G401.6 (cell line): Measurements from ENCODE around the gene CC2D2A.
A peak's percentile ranks its signal among the peaks of the same experiment; 100 is the strongest.

ENCODE experiments used
- FAIRE-seq: peaks from 2 replicates; lab custom pipeline; 2012; peaks lifted over from hg19 to GRCh38; lab: Jason Lieb, UNC

The CC2D2A gene

DNA sequence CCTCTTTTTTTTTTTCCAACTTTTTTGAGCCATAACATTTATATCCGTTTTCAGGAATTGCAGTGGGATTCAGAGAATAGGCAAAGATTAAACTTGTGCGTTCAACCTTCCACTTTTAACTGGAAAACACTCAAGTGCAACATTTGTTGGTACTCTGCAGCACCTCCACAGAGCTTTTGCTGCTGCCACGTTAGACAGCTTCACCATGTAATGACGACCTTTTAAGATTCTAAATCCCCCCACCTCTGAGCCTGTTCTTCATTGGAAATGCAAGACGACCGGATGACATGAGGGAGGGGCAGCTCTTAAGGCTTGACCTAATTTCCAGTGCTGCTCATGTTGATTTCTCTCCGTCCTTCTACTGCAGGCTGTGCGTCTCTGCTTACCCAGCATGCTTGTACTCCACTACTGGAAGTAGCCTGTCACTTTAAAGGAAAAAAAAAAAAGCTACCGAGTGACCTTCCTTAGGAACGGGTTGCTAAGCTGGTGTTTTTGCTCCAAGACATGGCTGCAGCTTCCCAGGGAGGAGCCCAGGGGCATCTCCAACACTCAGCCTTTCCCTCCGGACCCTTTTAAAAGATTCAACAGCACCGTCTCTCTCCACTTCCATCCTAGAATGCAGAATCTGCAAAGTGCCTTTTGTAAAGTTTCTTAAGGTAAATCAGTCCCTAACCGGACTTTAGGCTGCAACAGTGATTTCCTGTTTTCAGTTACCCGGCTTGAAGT, at the start of gene CC2D2A:
Gene CC2D2A, plus strand, starts transcription at position 481 of the 726 bp plus-strand sequence. CDS start 6,051 bp downstream, outside the sequence.
- FAIRE-seq: no peak

DNA sequence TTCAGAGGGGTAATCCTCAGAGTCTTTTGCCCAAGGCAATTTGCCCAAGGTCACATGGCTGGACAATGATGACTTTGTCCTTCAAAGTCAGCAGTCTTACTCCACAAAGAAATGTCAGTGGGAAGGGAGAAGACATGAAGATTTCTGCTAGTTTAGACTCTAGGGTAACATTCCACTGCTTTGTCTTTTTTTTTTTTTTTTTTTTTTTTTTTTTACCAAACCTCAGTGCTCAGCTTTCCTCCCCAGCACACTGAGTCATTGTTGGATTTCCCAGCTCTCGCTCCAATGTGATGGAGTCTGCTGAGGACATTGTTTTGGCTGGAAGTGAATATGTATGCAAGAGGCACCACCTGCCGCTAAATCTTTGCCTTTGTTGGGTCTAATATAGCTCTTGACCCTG, 49.0 kb upstream of the CC2D2A start:
- no peak for FAIRE-seq

DNA sequence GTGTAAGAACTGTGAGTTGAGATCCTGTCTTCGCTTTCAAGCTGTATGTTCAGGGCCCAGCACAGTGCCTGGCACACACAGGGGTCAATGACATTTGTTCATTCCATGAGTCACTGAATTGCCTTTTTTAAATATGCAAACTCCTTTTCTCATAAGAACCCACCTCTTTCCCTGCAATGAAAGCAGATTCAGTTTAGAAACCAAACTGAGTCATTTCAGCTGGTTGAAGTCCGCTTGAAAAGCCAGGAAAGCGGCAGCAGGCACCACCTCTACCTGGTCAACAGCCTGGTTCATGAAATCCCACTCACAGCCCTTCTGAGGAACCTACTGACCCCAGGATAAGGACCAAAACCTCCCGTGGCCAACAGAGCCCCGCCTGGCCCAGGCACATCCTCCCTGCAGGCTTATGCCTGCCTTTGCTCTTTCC, 46.4 kb upstream of the CC2D2A start:
- no peak for FAIRE-seq

DNA sequence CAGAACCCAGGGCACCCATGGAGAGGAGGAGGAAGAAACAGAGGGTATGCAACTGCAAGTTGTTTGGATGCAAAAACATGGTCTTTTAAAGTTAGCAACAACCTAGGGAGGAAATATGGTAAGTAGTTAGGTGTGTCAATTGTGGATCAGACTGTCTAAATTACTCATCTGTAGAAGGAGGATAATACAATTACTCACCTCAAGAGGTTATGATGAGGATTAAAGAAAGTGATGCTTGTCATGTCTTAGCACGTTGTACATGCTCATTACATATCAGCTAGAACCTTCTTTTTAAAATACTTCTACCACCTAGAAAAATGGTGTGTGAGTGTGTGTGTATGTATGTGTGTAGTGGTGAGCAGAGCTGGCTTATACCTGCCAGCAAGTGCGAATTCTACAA, 44.2 kb upstream of the CC2D2A start:
- no peak for FAIRE-seq

DNA sequence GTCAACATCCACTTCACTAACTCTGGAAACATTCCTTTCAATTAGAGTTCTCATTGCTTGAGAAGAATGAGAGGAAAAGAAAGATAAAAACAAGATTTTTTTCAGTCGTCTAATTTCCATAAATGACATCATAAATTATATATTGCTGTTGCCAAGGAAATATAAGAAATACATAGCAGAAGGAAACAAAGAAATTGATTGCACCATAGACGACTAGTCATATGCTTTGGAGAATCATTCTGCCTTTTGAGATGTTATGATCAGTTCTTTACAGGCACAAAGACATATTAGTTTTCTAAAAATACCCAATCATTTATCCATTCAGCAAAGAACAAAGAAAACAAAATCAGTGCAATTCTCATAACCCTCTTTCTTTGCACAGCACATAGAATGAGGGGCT, 42.5 kb upstream of the CC2D2A start:
- no peak for FAIRE-seq

DNA sequence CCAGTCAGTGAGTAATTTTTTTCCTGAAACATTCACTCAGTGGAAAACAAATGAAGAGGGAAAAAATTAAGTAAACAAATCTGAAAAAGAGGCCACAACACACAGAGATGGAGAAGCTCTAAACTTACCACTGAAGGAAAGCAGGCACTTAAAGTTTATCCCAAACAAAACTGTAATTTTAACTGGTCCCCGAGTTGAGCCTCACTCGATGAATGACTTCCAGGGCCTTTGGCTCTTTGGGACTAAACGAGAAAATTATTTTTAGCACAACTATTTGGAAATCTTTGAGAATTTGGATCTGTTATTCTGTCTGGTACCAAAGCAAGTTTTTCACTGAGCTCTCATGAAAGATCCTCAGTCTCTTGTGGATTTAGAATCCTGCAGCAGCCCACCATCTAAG, 42.0 kb upstream of the CC2D2A start, which contains the start of gene C1QTNF7:
Gene C1QTNF7, plus strand, starts transcription at position 333 of the 400 bp plus-strand sequence. CDS start 7,711 bp downstream, outside the sequence.
- no peak for FAIRE-seq

DNA sequence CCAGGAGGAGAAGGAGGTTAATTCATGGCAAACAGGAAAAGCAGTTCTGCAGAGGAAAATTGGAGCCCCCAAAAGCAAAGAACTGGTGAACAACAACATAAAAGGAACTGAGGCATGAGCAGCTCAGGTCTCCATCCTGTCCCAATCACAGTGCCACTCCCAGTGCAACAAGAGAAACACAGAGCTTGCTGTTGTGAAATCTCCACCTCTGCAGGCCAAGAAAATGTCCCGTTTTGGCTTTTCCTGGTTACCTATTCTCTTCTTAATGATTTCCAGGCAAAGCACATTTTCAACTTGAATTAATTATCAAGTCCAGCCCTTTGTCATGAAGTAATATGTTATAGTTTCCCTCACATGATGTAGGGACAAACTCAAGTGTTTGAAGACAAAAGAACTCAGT, 41.1 kb upstream of the CC2D2A start:
- FAIRE-seq: no peak

DNA sequence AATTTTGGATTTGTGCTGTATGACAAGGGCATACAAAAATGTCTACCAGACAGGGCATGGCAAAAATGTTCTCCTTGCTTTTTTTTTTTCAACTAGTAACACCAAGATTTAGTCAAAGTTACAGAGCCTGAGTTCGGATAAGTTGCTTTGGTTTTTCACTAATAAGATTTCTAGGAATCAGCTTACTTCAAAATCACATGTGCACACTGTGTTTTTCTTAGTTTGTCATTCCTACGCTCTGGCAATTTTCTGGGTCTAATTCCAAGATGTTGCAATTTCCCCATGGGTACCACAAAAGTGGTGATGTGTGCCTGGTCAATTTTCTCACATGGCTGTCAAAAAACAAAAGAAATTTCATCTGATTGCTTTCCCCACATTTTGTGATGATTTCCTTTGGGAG, 35.6 kb upstream of the CC2D2A start:
- no peak for FAIRE-seq

DNA sequence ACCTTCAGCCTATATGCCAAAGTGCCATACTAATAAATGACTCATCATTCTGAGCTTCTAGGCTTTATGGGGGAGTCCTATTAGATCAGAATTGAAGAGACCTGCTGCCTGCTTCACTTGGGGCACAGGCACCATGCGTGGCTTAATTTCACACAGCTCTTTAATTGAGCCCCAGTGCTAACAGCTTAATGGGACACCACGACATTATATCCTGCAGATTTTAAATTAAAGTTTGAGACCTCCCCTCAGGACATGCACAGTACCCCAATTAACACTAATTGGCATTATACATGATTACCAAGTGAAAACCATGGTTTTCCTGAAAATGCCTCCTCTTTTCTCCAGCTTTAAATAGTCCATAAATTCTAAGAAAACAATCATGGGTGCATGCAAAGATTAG, 35.0 kb upstream of the CC2D2A start:
- no peak for FAIRE-seq

DNA sequence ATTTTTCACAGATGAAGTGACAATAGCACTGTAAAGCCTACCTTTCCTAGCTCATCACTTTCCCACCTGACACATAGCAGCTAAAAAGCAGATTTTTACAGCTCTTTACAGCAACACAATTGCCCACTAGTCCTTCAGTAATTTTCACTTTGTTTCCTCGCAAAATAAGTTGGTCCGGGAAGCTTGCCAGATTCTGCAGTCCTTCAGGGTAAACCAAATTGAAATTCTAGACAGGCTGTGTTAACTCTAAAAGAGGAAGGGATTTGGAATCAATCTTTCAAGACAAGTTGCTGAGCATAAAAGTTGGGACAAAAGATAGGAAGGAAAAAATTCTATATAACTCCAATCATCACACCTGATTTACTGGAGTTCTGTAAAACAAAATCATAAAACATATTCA, 33.2 kb upstream of the CC2D2A start:
- FAIRE-seq: no peak

DNA sequence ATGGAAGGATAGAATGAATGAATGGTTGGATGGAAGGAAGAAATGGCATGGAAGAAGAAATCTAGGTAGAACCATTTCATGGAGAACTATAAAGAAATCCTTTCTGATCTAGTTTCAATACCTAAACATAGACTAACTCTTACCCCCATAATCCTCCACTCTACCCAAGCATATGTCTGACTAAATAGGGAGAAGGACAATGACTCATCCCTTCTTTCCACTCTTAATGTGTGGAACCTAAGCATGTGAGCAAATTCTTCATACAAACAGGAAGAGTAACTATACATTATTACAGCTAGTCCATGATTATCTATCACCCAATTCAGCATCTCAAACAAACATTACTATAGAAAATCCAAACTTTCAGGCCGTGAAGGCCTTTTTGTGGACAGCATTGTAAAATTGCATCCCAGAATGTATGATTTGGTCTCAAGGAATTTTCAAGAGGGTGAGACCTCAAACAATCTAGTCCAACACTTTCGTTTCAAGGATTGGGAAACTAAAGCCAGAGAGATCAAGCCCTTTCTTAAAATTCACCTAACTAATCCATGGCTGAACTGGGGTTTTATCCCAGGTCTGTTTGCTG, 30.6 kb upstream of the CC2D2A start:
- FAIRE-seq: no peak

DNA sequence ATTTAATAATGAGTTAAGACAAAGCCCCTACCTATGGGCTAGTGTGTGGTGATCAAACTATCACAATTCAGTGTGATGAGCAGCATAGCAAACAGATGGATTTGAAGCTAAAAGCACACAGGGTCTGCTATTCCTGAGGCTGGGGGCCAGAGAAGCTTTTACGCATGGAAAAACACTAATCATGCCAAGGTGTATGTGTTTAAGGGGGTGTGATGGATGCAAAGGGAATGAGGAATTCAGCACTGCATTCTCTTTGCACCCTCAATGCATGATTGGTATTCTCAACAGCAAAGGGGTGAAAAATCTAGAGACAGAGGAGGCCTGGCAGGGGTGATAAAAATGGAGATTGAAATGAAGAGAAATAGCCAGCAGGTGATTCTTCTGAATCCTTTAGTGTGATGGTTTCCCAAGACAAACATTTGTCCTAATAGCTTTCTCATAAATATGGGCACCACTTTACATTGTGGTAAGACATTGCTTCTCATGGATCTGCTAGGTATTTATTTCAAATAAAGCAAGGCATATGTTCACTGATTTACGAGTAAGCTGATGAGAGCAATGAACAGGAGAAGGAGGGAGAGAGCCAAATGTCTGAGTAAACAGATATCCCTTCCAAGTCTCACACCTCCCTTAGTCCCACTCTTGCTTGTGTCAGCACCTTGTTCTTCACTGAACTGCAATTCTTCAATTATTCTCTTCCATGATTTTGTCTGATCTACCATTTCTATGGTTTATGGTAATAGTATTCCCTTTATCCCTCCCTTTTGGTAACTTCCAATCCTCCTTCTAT, 26.1 kb upstream of the CC2D2A start:
- no peak for FAIRE-seq

DNA sequence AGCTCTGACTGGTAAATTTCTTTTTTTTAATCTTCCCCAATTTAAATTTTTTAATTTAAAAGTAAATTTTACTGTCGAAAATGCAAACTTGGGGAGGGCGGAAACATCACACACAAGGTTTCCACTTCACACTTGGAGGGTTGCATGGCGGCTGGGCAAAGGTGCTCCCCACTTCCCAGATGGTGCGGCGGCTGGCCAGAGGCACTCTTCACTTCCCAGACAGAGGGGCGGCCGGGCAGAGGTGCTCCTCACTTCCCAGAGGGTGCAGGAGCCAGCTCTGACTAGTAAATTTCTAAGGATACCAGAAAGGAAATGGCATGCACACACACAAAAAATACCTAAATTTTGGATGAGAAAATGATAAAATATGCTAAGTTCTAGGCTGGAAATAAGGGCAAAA, 25.4 kb upstream of the CC2D2A start:
- FAIRE-seq: no peak

DNA sequence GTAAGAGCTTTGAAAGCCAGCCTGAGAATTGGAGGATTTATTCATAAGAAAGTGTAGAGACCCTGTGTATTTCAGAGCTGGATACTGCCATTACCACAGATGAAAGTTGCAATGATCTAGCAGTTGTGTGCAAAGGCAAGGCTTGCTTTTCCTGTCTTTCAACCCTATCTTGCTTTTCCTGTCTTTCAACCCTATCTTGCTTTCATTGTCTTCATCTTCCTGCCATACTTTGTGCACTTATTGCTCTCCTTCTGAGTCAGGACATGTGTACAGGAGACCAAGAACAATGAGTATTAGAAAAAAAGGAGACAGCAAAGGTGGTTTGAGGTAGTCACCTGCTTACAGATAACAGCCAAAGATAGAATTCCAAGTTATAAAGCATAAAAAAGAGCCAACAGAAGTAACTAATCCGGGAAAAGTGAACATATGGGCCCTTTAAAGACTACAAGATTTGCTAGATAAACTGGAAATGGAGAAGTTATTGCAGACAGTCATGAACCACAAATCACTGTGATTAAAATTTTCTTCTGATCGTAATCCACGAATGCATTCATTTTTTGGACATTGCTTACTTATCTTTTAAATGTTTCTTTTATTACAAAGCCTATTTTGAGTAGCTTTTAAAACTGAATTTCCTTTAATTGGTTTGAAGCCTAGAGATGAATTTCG, 24.7 kb upstream of the CC2D2A start:
- no peak for FAIRE-seq

DNA sequence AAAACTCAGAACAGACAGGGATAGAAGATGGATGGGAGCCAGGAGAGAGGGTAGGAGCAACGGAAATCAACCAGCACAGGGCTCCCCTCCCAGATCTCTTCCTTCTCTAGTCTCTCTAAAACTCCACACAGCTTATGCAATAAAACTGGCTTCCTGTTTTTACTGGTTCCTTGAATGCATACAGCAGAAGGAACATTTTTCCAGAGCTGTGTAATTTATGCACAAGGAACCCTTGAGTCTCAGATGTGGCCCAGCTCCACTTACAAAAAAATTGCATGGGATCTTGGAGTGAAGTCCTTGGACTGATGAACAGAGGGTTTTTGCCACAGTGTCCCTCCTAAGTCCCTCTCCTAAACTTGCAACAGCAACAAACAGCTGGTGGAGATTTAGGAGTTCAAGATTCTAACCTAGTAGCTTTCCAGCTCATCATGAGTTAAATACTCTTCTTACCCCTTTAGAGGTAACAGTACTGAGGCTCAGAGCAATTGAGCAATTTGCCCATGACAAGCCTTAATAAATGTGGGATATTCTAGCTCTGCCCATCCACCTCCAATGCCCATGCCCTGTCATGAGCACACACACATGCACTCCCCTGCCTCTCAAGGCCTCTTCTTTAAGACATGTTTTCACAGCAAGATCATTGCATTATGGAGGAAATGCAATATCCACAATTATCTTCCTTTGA, 18.4 kb upstream of the CC2D2A start:
- no peak for FAIRE-seq

DNA sequence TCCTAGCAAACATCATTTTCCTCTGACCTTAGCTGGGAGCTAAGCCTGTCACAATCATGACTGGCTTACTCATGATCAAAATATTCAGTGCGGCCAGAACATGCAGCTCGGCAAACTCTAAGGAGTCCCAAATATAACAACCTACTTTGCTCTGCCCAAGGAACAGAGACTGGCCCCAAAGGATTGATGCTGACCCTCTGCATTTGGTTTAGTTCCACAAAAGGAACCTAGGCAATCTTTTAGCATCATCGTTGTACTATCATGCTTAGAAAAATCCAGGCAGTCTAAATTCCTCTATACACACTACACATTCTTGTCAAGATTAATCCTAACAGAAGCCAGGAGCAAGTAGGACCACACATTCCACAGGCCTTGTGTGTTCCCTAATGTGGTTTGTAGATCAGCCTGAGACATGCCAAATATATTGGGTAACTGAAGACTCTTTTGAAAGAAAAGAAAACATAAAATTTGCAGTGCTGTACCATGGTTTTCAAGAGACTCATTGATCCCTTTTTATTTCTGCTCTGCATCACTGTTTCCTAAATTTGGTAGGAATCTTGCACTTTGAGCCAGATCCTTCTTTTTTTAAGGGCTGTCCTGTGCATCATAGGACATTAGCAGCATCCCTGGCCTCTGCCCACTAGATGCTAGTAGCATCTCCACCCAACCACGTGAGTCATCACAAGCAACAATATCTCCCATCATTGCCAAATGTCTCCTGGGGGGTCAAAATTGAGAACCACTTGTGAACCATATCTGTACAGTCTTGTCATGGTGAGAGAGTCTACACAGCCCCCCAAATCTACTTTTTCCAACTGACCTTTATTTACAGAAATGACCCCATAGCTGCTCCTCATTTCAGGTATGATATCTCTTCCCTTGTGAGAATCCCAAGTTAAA, 17.6 kb upstream of the CC2D2A start:
- no peak for FAIRE-seq

DNA sequence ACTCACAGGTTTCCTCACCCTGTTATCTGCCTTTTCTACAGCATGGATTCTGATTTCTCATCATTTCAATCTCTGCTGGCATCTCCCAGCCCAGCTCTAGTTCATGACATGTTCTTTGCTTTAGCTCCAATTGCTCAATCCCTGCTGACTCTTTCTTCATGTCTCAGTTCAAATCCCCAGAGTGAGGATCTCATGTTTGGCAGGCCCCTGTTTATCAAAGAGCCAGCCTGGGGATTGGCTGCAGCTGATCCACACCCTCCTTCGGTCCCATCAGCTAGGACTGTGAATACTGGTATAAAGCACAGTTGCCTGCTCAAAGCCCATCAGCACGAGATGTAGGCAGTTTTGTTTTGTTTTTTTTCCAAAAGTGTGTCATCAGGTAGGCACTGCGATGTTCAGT, 14.4 kb upstream of the CC2D2A start:
- no peak for FAIRE-seq

DNA sequence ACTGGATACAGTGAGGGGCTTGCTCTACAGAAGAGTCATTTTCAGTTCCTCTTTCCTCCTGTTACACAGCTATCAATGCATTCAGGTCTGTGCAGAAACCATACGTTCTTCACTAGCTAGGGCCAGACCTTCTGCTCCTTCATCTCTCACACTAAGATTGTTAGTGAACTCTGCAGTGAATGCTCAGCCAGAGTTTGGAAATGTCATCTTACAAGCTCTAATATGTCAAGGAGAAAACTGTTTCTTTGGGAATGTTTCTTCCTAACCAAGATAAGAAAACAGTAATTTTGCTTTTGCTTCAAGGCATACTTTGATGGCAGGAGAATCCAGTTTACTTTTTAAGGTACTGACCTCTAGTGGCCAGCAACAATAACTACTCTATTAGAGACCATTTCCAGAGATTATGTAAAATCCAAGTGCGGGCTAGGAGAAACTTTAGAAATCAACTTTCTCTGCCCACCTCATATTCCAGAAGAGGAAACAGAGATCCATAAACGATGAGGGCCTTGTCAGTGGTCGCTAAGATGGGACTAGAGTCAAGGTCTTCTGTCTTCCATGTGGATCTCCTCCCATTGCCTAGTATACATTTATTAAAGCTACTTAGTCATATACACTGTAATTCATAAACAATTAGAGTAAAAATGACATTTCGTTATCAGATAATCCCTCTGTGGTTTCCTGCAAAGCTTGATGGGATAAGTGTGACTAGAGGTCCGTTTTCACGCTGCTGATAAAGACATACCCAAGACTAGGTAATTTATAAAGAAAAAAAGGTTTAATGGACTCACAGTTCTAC, 12.1 kb upstream of the CC2D2A start:
- peak; percentile 83 for FAIRE-seq

DNA sequence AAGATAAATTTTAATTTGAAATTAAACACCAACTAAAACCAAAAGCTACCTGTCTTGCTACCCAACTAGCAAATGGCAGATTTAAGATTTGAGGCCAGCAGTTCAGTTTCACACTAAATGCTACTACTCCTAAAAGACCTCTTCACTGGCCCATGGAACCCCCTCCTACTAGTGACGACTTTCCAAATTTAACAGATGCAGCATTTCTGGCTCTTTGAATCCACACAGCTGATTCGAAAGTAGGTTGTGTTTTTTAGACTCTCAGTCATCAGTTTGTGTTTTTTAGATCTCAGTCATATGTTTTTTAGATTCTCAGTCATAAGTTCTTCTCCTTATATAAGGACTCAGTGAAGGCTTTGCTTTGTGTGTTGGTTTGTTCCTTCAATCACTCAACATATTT, 11.1 kb upstream of the CC2D2A start:
- no peak for FAIRE-seq

DNA sequence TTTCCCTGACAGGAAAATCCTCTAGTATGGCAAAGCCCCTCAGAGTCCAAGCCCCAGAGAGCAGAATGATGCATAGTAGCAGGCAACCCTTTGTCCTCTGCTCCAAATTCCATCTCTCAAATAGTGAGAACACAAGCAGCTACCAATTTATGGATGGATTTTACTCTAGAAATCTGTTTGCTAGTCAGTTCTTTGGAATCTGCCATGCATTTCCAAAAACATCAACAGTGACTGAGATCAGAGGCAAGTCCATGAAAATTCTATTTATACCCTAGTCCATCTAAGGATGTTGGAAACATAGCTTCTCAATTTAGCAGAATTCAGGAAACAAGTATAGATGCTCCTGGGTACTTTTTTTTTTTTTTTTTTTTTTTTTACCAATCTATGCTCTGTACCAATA, 10.0 kb upstream of the CC2D2A start:
- FAIRE-seq: no peak
